NCI-H524 (cell line): ENCODE measurements around the gene PPFIA3.

Experiments used
- DNase-seq, 2 experiments: peaks; one replicate each; lab custom pipeline; 2025; lab: John Stamatoyannopoulos, UW

Gene PPFIA3

DNA sequence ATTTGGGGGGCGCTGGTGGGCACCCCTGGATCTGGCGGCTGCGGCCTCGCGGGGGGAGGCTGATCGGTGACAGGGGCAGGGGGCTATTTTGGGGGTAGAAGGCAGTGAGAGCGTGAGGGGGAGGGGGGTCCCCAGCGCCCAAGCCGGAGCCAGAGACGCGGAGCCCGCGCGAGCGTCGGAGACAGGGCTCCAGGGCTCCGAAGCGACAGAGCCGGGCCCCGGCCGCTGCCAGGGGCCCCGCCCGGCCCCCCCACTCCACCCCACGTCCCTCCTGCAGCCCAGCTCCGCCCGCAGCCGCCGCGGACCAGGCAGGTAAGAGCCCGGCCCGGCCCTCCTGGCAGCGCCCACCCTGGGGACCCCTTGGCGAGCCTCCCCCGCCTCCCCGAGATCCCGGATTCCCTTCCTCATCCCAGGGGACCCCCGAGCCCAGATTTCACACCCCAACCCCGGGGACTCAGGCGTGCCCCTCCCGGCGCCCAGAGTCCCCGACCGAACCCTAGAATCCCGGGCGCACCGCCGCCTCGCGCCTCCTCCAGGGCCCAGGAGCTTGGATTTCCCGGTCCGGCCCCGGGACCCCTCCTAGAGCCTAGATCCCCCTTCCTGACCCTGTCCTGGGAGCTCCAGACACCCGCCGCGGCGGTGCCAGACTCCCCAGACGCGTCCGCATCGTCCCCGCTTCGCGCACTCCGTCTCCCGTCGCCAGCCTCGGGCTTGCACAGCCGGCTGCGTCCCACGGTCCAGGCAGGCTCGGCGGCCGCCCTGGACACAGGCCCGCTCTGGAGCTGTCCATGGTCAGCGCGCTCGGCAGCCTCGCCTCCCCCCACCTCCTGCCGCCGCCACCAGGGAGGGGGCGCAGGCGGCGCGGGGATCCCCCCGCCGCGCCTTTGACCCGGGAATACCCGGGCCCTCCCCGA, at the start of gene PPFIA3:
Gene PPFIA3, plus strand, starts transcription at position 134 of the 914 bp plus-strand sequence. CDS start 8,330 bp downstream, outside the sequence.
- no peak for DNase-seq

DNA sequence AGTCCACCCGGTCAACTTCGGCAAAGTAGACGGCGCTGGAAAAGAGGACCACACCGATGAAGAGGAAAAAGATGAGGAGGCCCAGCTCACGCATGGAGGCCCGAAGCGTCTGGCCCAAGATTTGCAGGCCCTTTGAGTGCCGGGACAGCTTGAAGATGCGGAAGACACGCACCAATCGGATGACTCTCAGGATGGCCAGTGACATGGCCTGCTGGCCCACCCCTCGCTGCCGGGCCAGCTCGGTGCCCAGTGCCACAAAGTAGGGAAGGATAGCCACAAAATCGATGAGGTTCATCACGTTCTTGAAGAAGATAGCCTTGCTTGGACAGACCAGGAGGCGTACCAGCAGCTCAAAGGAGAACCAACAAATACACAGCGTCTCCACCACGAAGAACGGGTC, 48.9 kb upstream of the PPFIA3 start:
- DNase-seq = no peak

DNA sequence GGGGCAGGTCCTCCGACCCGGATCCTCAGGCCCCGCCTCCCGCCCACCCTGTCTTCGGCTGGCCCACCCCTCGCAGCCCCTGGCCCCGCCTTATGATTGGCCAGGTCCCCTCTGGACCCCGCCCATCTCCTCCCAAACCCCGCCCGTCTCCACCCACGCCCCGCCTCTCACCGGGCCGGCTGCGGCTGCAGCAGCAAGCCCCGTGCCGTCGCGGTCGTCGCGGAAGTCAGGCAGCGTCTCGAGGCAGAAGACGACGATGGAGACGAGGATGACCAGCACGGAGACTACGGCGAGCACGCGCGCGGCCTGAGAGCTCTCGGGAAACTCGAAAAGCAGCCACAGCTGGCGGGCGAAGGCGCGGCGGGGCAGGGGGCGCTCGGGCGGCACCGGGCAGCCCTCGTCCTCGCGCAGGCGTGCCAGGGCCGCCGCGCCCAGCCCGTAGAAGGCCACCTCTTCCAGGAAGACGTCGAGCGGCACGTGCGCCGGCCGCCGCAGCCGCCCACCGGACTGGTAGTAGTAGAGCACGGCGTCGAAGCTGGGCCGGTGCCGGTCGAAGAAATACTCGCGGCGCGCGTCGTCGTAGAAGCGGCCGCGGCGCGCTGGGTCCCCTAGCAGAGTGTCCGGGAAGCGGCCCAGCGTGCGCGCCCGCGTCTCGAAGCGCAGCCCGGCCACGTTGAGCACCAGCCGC, 47.3 kb upstream of the PPFIA3 start:
- DNase-seq = peak in 1 of 2 experiments; percentile 40

DNA sequence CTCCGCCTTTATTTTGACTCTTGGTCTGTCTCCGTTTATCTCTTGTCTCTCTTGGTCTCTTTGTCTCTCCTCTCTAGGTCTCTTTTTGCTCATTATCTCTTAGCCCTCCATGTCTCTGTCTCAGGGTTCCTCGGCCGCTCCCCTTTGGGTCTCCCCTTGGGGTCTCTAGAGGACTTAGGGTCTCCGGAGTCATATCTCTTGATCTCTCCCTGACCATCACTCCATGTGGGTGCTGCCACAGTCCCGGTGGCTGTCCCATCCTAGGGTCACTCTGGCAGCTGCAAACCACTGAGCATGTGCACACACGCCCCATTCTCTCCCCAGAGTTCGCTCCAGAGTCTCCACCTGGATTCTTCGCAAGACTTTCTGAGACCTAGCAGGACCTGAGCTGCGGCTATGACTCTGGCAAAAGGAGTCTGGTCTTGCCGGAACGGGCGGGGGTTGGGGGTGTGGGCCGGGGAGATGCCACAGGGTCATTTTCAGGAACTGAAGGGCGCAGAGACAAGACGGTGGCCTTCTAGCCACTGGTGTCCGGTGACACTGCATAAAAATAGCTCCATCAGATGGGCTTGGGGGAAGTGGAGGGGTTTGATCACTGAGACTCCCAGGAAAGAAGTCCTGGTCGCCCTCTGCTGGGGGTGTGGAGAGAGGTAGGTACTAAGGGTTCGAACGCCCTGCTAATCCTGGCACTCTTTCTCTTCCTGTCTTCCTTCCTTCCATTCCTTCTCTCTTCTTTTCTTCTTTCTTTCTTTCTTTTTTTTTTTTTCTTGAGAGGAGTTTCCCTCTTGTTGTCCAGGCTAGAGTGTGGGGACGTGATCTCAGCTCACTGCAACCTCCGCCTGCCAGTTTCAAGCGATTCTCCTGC, 45.6 kb upstream of the PPFIA3 start:
- DNase-seq = peak; percentile 61 to 74

DNA sequence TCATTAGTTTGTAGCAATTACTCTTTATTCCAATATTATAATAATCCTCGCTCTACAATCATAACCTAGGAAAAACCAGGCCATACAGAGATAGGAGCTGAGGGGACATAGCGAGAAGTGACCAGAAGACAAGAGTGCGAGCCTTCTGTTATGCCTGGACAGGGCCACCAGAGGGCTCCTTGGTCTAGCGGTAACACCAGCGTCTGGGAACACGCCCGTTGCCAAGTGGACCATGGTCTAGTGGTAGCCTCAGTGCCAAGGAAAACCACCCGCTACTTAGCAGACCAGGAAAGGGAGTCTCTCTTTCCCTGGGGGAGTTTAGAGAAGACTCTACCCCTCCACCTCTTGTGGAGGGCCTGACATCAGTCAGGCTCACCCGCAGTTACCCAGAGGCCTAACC, 44.5 kb upstream of the PPFIA3 start:
- peak; percentile 30 to 67 for DNase-seq

DNA sequence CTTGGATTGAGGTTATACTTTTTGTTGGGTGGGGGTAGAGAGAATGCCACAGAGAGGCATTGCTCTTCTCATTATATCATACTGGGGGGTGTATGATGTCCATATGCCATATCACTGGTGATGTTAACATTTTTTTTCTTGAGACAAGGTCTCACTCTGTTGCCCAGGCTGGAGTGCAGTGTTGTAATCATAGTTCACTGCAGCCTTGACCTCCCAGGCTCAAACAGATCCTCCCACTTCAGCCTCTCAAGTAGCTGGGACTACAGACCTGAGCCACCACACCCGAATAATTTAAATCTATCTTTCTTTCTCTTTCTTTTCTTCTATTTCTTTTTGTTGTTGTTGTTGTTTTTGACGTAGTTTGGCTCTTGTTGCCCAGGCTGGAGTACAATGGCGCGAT, 39.0 kb upstream of the PPFIA3 start:
- DNase-seq = no peak

DNA sequence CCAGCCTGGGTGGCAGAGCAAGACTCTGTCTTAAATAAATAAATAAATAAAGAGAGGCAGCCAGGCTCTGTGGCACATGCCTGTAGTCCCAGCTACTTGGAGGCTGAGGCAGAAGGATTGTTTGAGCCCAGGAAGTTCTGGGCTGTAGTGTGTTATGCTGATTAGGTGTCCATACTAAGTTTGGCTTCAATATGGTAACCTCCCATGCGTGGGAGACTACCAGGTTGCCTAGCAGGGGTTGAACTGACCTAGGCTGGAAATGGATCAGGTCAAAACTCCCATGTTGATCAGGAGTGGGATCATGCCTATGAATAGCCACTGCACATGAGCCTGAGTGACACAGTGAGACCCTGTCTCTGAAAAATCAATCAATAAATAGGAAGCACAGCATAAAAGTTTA, 38.1 kb upstream of the PPFIA3 start:
- no peak for DNase-seq

DNA sequence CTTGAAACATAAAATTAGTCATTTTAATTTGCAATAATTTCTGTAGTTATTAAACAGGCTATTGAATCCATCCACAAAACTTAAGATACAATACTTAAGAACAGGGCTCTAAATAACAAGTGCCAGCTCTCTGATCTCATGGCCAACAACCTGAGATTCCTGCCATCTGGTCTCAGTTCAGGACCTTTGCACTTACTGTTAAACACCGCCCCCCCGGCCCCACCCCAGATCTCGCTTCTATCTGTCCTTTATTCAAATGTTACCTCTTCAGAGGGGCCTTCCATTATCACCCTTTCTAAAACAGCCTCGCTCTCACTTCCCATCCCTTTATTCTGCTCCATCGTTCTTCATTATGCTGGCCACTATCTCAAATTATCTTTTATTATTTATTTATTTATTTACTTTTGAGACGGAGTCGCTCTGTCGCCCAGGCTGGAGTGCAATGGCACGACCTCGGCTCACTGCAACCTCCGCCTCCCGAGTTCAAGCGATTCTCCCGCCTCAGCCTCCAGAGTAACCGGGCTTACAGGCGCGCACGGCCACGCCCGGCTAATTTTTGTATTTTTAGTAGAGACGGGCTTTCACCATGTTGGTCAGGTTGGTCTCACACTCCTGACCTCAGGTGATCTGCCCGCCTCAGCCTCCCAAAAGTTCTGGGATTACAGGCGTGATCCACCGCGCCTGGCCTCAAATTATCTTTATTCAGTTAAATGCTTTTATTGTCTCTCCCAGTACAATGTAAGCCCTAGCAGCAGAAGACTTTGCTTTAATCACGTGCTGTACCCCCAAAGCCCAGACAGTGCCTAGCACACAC, 34.9 kb upstream of the PPFIA3 start:
- DNase-seq = peak in 1 of 2 experiments; percentile 26

DNA sequence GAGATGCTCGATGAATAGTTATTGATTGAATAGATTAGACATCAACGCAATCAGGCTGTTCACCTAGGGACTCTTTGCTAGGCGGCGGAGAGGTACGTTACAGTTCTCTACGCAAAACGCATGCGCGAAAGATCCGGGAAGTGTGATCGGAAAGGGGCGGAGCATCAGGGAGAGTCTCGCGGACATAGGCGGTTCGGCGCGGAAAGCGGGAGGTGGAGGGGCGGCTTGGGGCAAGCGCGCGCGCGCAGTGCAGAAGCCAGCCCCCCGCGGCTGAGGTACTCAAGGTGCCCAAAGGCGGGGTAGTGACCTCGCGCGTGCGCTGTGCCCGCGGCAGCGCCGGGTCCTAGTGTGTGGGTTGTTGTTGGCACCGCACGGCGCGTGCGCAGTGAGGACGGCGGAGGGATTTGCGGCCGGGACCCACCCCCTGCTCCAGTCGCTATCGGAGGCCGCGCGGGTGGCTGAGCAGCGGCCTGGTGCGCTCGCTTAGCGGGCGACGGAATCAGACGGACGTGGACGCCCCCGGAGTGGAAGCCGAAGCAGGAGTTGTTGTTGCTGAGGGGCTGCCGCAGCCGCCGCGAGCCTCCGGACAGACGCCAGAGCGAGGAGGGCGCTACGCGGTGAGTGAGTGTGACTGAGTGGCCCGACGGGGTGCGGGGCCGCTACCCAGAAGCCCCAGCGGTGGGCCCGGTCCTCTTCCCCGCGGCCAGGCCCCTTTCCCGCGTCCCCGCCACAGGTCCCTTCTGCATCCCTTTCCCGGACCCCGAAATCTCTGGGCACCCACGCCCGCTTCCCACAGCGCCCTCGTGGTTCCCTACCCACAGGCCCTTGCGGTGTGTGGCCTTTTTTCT, 34.1 kb upstream of the PPFIA3 start, which contains the start of gene SNRNP70:
Gene SNRNP70, plus strand, starts transcription at position 432 of the 848 bp plus-strand sequence. CDS start 964 bp downstream, outside the sequence.
- peak; percentile 100 for DNase-seq

DNA sequence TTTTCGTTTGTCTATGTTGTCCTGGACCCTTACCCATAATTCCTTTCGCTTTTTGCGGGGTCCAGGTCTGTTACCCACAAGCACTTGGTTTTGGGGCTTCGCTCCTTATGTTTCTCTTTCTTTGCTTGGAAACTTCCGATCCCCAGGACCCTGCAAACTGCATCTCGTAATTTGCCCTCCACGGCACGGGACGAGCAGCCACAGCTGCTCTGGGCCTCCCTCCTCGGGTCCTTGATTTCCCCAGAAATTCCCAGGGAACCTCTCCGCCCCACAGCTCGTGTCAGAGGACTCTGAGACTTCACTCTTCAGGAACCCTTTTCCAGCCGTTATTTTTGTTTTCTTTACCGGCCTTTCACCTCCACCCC, 33.5 kb upstream of the PPFIA3 start:
- DNase-seq = no peak

DNA sequence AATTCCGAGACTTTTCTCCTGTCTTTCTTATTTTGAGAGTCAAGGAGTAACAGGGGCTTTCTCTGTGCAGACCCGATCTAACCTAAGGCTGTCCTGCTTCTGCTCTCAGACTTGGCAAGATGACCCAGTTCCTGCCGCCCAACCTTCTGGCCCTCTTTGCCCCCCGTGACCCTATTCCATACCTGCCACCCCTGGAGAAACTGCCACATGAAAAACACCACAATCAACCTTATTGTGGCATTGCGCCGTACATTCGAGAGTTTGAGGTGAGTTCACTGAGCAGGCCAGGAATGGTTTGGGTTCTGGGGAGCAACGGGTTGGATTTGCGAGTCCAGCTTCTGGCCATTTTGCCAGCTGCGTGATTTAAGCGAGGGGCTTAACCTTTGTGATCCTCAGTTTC, 33.0 kb upstream of the PPFIA3 start:
- no peak for DNase-seq

DNA sequence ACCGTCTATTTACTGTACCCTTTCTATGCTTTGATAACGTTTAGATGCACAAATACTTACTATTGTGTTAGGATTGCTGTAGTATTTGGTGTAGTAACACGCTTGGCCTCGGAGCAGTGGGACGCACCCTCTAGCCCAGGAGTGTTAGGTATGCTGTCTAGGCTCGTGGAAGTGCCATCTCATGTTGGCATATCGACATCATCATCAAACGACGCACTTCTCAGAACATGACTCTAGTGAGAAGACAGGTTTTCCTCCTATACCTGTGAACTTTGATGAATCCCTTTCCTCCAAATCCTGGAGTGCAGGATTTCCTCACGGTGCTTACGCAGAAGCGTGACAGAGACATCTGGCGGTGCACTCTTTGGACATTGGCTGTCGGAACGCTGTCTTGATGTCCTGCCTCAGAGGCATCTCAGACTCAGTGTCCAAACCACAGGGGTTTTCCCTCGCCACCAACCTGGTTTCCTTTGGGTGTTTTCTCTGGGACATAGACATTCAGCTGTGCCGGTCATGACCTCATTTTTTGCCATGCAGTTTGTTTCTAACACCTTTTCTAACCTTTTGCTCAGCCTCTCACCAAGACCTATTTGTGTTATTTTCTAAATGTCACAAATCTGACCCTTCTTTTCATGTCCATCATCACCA, 27.8 kb upstream of the PPFIA3 start:
- DNase-seq = no peak

DNA sequence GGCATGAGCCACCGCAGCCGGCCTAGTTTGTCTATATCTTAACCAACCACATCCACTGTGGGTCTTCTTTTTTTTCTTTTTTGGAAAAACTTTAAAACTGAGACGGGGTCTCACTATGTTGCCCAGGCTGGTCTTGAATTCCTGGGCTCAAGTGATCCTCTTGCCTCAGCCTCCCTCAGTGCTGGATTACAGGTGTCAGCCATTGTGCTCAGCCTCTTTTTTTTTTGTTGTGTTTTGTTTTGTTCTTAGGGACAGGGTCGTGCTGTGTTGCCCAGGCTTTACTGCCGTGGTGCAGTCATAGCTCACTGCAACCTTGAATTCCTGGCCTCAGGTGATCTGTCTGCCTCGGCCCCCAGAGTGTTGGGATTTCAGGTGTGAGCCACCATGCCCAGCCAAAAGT, 26.7 kb upstream of the PPFIA3 start:
- no peak for DNase-seq

DNA sequence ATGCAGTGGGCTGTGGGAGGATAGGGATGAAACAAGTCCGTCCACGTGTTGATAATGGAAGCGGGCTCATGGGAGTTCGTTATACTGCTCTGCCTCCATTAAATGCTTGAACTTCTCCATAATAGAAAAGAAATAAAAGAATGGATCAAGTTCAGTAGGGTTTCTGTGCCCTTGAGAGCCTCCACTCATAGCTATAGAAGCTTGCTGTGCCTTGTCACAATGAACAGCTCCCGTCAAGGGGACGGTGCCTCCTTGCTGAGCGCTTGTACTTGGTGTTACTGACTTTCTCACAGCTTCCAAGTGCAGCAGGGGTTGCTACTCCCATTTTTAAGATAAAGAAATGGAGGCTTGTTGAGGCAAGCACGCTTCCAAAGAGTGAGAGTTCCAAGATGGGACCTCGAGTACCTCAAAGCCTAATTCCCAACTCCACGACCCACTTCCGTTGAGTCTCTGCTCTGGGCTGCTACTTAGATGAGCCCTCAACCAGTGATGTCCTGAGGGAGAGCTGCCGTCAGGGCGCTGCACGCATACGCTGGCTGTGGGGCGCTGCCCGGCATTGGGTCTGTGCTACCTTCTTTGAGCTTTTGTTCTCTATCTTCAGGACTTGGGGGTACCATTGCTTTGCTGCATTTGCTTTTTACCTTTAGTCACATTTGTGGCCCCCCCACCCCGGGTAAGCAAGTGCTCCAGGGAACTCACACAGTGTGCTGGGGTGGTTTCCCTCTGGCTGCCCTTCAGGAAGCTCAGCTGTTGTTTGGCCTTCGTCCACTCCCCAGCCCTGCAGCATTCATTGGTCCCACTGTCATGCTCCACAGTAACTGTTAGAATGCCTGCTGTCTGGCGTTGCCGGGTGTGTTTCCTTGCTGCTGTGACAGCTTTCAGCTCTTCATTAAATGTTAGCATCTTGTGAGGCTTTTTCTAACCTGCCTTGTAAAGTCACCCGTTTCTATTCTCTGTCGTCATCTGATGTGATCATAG, 24.6 kb upstream of the PPFIA3 start:
- DNase-seq = no peak

DNA sequence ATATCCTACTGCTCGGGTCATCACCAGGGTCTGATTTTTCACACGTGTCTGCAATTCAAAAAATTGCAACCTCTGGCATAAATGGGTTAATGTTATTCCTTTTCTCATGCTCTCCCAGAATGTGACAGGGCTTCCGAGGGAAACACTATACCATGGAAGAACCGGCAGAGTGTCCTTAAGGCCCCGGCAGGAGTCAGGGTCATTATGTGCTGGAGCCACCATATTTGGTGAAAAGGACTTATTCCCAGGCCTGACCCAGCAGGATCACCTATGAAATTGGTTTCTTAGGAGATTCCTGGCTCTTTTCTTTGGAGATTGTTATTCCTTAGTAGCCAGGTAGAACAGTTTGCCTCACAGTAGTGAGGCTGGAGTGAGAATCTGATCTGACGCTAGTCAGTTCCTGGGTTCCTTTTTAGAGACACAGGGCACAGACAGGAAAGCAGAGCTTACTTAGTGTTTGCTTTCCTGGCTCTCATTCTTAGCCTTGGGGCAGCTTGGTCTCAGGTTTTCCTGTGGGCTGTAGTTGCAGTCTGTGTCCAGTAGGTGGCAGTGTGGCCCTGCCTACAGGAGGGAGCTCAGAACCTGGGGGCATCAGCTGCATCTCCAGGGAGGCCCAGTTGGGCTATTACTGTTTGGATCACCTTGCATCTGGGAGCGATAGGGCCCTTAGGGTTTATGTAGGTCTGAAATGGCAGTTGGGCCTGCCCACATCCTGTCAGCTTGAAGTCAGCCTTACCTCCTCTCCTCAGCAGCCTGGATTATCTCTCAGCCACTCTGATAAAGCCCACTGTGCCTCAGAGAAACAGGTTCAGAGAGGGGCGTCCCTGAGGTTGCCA, 21.7 kb upstream of the PPFIA3 start:
- peak; percentile 46 to 83 for DNase-seq

DNA sequence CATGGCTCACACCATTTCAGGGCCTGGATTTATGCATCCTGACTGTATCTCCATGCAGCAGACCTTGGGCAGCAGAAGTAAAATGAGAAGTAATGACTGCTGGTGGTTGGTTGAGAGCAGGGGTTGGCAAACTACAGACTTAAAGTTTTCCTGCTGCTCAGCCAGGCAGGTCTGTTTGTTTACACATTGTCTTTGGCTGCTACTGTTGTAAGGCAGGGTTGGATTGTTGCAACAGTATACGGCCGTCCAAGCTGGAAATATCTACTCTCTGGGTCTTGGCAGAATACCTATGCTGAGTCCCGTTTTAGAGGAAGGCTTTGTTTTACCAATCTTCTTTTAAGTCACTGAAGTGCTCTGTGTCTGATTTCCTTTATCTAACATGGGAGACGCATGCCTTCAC, 20.5 kb upstream of the PPFIA3 start:
- DNase-seq = no peak

DNA sequence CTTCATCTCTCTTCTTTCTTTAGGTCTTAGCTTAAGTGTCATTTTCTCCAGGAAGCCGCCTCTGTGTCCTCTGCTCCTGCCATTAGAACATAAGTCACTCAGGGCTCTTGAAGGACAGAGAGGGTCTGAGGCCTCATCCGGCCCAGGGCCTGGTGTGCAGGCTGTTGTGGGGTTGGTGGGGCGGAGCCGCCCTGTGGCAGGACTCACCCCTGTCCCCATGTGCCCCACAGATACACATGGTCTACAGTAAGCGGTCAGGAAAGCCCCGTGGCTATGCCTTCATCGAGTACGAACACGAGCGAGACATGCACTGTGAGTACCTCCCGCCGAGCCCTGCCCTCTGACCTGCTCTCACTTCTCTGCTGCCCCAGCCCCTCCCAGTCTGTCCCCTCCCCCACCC, 18.2 kb upstream of the PPFIA3 start:
- DNase-seq = no peak

DNA sequence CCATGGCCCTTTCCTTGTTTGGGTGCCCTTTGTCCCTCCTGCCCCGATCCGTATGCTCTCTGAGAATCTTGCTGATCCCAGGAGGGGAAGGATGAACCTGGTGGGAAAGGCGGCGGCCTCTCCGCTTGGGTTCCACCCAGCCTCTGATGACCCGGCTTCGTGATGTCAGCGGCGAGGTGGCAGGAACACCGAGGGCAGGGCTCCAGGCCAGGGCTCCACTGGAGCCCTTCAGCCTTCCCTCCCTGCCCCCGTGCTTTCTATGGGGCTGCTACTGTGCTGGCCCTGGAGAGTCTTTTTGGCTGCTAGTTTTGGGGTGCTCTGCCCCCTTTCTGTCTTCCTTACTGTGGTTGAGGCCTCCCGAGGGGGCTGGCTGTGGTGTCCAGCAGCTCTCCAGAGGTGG, 17.0 kb upstream of the PPFIA3 start:
- no peak for DNase-seq
